Bronchial epithelial cell (primary cell): Measurements from ENCODE around the gene DENND5B. TPM values are rescaled to one million over a fixed set of nuclear protein-coding genes. Genes with fewer than 3 reads are reported as not detected.

Experiments used
- DNase-seq: peaks from one replicate; pipeline ENCODE4 v3.0.0-alpha.2; 2010; ENCODE audit warnings: low read depth
- FAIRE-seq: peaks from 2 replicates; lab custom pipeline; 2011; peaks lifted over from hg19 to GRCh38; lab: Jason Lieb, UNC
- H3K27me3 ChIP-seq: 2 replicates; pipeline ENCODE4 v1.5.1; 2011; ENCODE audit warnings: low read length; ENCODE audit not compliant: control insufficient read depth, insufficient read depth
- H3K36me3 ChIP-seq: 2 replicates; pipeline ENCODE4 v1.5.1; 2011; ENCODE audit warnings: low read length; ENCODE audit not compliant: control insufficient read depth, insufficient read depth
- H3K4me3 ChIP-seq: 2 replicates; pipeline ENCODE4 v1.5.1; 2011; ENCODE audit warnings: mild to moderate bottlenecking, low read depth, low read length, control low read depth
- total RNA-seq: library from RNA; depleted of rRNA; stranded (reverse); fragments of >200 nt; gene quantifications from 2 replicates; pipeline ENCODE4 v1.2.1, GENCODE V29; 2014
- TF ChIP-seq, protein P1 (sequence below): IDR thresholded peaks from 2 replicates; pipeline ENCODE4 v1.5.1; 2011; ENCODE audit warnings: mild to moderate bottlenecking, moderate library complexity, low read length, control low read depth, inconsistent platforms; ENCODE audit not compliant: insufficient read depth, severe bottlenecking

The DENND5B gene
- total RNA-seq, 1 donor from 2014 or later = 4.7 TPM

DNA sequence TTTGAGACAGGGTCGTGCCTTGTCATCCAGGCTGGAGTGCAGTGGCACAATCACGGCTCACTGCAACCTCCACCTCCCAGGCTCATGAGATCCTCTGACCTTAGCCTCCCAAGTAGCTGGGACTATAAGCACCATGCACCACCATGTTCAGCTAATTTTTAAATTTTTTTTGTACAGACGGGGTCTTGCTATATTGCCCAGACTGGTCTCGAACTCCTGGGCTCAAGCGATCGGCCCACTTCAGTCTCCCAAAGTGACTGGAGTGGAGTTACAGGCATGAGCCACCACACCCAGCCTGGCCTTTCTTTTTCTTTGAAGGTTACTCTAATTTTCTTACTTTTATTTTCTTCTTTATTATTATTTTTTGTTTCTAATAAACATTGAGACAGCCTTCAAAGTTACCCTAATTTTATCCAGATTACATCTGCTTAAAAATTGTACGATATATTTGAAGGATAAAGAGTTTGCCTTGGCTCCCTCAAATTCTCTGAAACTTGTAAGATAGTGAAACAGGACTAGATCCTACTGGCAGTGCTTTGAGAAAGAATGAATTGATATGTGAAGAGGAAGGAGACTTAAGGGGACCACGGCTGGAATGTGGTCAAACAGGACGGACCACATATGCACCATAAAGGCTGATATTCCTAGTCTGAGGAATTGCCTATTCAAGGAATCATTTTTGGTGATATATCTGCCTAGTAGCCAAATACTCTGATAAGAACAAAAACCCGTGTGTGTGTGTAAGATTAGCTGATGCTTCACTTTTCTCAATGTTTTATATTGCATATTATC is 250.9 kb downstream of the DENND5B start:
- no peak for FAIRE-seq
- Histone ChIP-seq H3K36me3 (no peaks in the 10 kb centered on the region), H3K4me3 (no peak overlapping the region), H3K27me3 (no peaks in the 10 kb centered on the region)
- TF ChIP-seq, protein P1, sequence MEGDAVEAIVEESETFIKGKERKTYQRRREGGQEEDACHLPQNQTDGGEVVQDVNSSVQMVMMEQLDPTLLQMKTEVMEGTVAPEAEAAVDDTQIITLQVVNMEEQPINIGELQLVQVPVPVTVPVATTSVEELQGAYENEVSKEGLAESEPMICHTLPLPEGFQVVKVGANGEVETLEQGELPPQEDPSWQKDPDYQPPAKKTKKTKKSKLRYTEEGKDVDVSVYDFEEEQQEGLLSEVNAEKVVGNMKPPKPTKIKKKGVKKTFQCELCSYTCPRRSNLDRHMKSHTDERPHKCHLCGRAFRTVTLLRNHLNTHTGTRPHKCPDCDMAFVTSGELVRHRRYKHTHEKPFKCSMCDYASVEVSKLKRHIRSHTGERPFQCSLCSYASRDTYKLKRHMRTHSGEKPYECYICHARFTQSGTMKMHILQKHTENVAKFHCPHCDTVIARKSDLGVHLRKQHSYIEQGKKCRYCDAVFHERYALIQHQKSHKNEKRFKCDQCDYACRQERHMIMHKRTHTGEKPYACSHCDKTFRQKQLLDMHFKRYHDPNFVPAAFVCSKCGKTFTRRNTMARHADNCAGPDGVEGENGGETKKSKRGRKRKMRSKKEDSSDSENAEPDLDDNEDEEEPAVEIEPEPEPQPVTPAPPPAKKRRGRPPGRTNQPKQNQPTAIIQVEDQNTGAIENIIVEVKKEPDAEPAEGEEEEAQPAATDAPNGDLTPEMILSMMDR = no peak
- peak; percentile 58 for DNase-seq

- FAIRE-seq (no peak), DNase-seq (no peak)
- TF ChIP-seq, protein P1 = no peak
- Histone ChIP-seq H3K36me3 (no peaks in the 10 kb centered on the region), H3K4me3 (no peak overlapping the region), H3K27me3 (no peaks in the 10 kb centered on the region)
These were observed 253.0 kb downstream of the DENND5B start for GRCh38 chr12:31337952-31338351.

Other genes with a start within 250 kb of the DENND5B start
- 0.79 and 1.0 TPM in 2 replicates for gene ETFBKMT, start 68.6 kb upstream of the DENND5B start, total RNA-seq
- 10.0 and 32.0 TPM in 2 replicates for gene AMN1, start 137.9 kb upstream of the DENND5B start, total RNA-seq